ENCODE measurements around the gene SUN5.

SUN5 gene

GRCh38 chr20:33026779-33027759 is 22.8 kb upstream of the SUN5 start:
- no peak overlapping the region for H3K4me3 ChIP-seq (ENCODE audit: low read depth, low read length)

GRCh38 chr20:33026072-33026778 is 22.0 kb upstream of the SUN5 start:
- H3K4me3 ChIP-seq (ENCODE audit: low read depth, low read length), result no peak overlapping the region

- no peak overlapping the region for H3K4me3 ChIP-seq (ENCODE audit: low read depth, low read length)
These were observed 21.2 kb upstream of the SUN5 start for GRCh38 chr20:33025318-33025876.

GRCh38 chr20:33024609-33025317 is 20.5 kb upstream of the SUN5 start:
- no peak overlapping the region for H3K4me3 ChIP-seq (ENCODE audit: low read depth, low read length)

- H3K4me3 ChIP-seq (ENCODE audit: low read depth, low read length), result no peak overlapping the region
These were observed 20.0 kb upstream of the SUN5 start for GRCh38 chr20:33024243-33024560.

- H3K4me3 ChIP-seq (ENCODE audit: low read depth, low read length), result no peak overlapping the region
These were observed 19.4 kb upstream of the SUN5 start for GRCh38 chr20:33023439-33024242.

- H3K4me3 ChIP-seq (ENCODE audit: low read depth, low read length), result no peak overlapping the region
These were observed 18.6 kb upstream of the SUN5 start for GRCh38 chr20:33022694-33023438.

GRCh38 chr20:33022289-33022688 is 18.1 kb upstream of the SUN5 start:
- H3K4me3 ChIP-seq (ENCODE audit: low read depth, low read length), result no peak overlapping the region

GRCh38 chr20:33021879-33022278 is 17.6 kb upstream of the SUN5 start:
- no peak overlapping the region for H3K4me3 ChIP-seq (ENCODE audit: low read depth, low read length)

GRCh38 chr20:33020278-33021161 is 16.3 kb upstream of the SUN5 start:
- no peak overlapping the region for H3K4me3 ChIP-seq (ENCODE audit: low read depth, low read length)

GRCh38 chr20:33019465-33020277 is 15.4 kb upstream of the SUN5 start:
- no peak overlapping the region for H3K4me3 ChIP-seq (ENCODE audit: low read depth, low read length)

GRCh38 chr20:33018169-33018931 is 14.1 kb upstream of the SUN5 start:
- H3K4me3 ChIP-seq (ENCODE audit: low read depth, low read length), result no peak overlapping the region

- H3K4me3 ChIP-seq (ENCODE audit: low read depth, low read length), result no peak overlapping the region
These were observed 13.3 kb upstream of the SUN5 start for GRCh38 chr20:33017542-33017941.

- H3K4me3 ChIP-seq (ENCODE audit: low read depth, low read length), result no peak overlapping the region
These were observed 12.4 kb upstream of the SUN5 start for GRCh38 chr20:33016581-33017109.

GRCh38 chr20:33015700-33016580 is 11.7 kb upstream of the SUN5 start:
- no peak overlapping the region for H3K4me3 ChIP-seq (ENCODE audit: low read depth, low read length)

- H3K4me3 ChIP-seq (ENCODE audit: low read depth, low read length), result no peak overlapping the region
These were observed 10.9 kb upstream of the SUN5 start for GRCh38 chr20:33015114-33015484.

All from iPS-11a (cell line).